ENCODE measurements around the gene IGSF23.

Gene IGSF23

GRCh38 chr19:44613295-44614178 lies at the start of gene IGSF23:
Gene IGSF23 (plus strand): TSS chr19:44613563. CDS start chr19:44613646, 83 bp downstream.
- no peak for DNase-seq

- no peak for DNase-seq
Measured at GRCh38 chr19:44566984-44567383, 46.4 kb upstream of the IGSF23 start.

- DNase-seq = no peak
Measured at GRCh38 chr19:44567745-44568144, 45.6 kb upstream of the IGSF23 start.

GRCh38 chr19:44570603-44570983 lies 42.8 kb upstream of the IGSF23 start:
- DNase-seq = no peak

DNA sequence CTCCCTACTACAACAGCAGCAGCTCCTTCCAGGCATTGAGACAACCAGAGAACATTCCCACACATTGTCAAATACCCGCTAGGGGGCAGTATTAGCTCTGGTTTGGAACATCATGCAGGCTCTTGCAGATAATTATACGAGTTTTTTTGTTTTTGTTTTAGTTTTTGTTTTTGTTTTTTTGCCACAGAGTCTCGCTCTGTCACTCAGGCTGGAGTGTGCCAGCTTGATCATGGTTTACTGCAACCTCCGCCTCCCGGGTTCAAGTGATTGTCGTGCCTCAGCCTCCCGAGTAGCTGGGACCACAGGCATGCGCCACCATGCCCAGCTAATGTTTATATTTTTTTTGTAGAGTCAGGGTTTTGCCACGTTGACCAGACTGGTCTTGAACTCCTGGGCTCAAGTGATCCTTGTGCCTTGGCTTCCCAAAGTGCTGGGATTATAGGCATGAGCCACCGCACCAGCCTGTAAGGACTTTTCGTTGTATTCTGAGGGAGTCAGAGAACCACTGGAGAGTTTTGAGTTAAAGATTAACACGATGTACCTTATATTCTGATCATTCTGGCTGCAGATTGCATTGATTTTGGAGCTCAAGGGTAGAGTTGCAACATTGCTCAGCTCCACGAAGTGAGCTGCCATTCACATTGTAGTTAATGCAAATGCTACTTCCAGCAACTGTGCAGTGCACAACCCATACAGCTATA lies 42.2 kb upstream of the IGSF23 start:
- peak; percentile 52 for DNase-seq

GRCh38 chr19:44571830-44572580 lies 41.4 kb upstream of the IGSF23 start:
- DNase-seq = no peak

- DNase-seq = no peak
Measured at GRCh38 chr19:44572581-44572900, 40.8 kb upstream of the IGSF23 start.

GRCh38 chr19:44573183-44573582 lies 40.2 kb upstream of the IGSF23 start:
- DNase-seq = no peak

- no peak for DNase-seq
Measured at GRCh38 chr19:44573627-44574026, 39.7 kb upstream of the IGSF23 start.

GRCh38 chr19:44574186-44574950 lies 39.0 kb upstream of the IGSF23 start:
- no peak for DNase-seq

- DNase-seq = no peak
Measured at GRCh38 chr19:44575116-44575700, 38.2 kb upstream of the IGSF23 start.

DNA sequence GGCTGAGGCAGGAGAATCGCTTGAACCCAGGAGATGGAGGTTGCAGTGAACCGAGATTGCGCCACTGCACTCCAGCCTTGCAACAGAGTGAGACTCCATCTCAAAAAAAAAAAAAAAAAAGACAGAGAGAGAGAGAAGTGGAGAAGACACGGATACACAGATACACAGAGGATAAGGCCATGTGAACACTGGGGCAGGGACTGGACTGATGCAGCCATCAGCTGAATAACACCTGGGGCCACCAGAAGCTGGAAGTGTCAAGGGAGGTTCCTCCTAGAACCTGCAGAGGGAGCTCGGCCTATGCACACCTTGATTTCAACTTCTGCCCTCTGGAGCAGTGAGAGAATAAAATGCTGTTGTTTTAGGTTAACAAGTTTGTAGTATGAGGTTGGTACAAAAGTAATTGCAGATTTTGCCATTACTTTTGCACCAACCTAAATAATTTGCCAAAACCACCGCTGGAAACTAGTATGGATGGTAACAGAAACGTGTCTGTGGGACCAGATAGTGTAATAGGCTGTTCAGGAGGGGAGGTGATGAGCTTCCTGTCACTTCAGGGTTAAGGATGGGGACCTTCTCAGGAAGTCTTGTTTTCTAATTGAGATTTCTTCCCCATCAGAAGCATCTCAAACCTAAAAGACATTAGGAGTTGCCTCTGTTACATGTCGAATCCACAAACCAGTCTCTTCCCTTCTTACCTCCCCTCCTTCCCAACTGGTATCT lies 36.4 kb upstream of the IGSF23 start:
- no peak for DNase-seq

DNA sequence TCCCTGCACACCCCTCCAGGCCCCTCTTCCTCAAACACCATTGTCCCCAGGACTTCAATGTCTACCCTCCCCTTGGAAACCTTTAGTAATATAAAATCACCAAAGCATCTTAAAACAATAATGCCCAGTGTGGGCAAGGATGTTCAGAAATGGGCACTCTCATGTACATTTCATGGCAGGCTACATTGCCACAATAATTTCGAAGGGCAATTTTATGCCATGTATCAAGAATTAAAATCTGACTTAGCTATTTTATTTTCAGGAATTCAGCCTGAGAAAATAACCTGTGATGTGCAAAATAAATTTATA lies 35.8 kb upstream of the IGSF23 start:
- no peak for DNase-seq

DNA sequence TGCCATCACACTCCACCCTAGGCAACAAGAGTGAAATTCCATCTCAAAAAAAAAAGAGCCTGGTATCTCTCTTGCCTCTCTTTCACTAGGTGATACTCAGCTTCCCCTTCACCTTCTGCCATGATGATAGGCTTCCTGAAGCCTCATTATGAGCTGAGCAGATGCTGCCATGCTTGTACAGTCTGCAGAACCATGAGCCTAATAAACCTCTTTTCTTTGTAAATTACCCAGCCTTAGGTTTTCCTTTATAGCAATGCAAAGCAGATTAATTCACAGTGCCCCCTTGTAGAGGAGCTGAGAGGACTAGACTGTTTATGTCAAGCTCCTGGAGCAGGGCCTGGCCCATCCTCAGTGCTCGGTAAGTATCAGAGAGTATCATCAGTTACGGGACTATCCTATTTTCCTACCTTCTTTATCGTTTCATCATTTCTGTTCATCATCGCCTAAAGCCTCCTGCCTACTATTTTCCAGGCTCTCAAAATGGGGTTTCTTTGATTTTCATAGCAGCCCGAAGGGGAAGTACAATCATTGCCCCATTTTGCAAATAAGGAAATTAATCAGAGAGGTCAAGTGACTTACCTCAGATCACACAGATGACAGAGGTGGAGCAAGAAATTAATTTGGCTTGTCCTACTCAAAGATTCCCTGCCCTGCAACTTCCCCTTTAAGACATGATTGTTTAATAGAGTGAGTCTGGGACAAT lies 33.5 kb upstream of the IGSF23 start:
- no peak for DNase-seq

DNA sequence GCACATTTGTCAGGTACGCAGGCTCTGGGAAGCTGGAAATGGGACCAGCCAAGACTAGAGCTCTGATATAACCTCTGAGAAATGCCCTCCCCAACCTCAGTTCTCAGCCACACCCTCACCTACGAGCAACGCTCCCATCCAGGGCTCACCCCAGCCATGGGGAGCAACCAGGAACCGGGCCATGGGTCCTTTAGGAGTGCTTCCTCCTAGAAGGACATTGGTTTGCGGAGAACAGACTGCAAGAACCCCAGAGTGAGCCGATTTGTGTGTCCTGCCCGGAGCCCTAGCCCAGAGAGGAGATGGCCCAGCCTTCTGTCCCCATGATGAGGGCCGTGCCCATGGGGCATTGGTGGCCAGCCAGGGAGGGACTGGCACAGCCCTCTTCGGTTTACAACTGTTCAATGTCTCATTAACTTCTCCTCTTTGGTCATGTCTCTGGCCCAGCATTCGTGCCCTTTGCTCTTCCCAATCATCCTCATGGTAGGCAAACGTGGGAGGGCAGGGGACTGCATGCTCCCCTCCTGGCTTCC lies 32.9 kb upstream of the IGSF23 start:
- DNase-seq = no peak

GRCh38 chr19:44581288-44581687 lies 32.1 kb upstream of the IGSF23 start:
- DNase-seq = no peak

DNA sequence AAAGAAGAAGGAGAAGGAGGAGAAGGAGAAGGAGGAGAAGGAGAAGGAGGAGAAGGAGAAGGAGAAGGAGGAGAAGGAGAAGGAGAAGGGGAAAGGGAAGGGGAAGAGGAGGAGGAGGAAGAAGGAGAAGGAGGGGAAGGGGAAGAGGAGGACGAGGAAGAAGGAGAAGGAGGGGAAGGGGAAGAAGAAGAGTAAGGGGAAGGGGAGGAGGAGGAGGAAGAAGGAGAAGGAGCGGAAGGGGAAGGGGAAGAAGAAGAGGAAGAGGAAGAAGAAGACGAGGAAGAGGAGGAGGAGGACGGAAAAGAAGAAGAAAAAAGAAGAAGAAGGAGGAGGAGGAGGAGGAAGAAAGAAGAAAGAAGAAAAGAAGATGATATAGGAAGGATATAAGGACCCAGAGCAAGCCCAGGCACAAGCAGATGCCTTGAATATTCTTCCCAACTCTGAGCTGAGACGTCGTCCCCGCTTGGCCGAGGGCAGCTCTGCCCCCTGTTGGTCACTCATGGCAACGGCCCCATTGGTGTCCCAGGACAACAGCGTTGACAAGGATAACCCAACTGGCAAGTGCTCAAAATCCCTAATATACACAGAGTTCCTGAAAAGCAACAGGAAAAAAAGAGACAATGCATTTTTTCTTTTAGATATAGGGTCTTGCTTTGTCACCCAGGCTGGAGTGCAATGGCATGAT lies 30.6 kb upstream of the IGSF23 start:
- DNase-seq = no peak

- peak; percentile 45 for DNase-seq
Measured at GRCh38 chr19:44585371-44586133, 27.8 kb upstream of the IGSF23 start.

DNA sequence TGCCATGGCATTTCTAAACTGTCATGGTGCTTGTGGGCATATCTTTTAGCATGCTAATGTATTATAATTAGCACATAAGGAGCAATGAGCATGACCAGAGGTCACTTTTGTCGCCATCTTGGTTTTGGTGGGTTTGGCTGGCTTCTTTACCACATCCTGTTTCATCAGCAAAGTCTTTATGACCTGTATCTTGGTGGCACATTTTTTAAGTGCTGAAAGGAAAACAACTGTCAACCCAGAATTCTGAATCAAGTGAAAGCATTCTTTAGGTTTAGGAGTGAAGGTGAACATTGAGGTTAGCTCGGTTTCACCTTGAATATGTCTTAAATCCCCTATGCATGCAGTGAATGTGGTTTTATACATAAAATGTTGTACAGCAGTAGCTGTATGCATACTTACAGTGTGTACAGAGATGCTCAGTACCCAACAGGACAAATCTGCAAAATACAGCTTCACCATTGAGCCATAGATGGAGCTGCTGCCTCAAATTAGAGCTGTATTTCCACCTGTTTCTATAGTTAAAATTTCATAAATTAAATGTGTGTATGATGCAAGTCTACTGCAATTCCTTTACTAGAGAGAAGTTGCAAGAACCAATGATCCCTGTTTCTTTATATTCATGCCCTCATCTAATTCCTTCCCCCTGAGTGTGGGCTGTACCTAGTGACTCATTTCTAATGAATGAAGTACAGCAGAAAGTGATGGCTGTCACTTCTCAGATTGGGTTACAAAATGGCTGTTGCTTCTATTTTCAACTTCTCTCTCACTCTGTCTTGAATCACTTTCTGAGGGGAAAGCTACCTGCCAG lies 25.2 kb upstream of the IGSF23 start:
- DNase-seq = peak; percentile 86
